Fibroblast of skin of scalp (primary cell): ENCODE data around the gene LRP1B.
"Not testable (repeated sequence)": the region's sequence is repeated elsewhere in the genome, so short reads cannot be mapped to it uniquely, and the experiment has no call there.

Experiments used
- DNase-seq: peaks from one replicate; pipeline ENCODE4 v3.0.0-alpha.2; 2013

LRP1B gene

GRCh38 chr2:140410695-140411094 is 1720.1 kb downstream of the LRP1B start:
- no peak for DNase-seq

GRCh38 chr2:140401056-140401455 is 1729.8 kb downstream of the LRP1B start:
- DNase-seq, result no peak

- DNase-seq, result peak; percentile 19
These were observed 1738.0 kb downstream of the LRP1B start for GRCh38 chr2:140392824-140393223.

DNA sequence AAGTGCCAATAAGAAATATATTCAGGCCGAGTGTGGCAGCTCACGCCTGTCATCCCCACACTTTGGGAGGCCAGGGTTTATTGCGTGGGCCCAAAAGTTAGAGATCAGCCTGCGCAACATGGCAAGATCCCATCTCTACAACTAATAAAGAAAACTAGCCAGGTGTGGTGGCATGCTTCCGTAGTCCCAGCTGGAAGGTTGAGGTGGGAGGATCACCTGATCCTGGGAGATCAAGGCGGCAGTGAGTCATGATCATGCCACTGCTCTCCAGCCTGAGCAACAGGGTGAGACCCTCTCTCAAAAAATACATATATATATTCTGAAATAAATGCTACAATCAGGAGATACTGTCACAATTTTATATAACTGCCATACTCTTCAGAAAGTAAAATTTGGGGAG is 1745.9 kb downstream of the LRP1B start:
- DNase-seq, result no peak

DNA sequence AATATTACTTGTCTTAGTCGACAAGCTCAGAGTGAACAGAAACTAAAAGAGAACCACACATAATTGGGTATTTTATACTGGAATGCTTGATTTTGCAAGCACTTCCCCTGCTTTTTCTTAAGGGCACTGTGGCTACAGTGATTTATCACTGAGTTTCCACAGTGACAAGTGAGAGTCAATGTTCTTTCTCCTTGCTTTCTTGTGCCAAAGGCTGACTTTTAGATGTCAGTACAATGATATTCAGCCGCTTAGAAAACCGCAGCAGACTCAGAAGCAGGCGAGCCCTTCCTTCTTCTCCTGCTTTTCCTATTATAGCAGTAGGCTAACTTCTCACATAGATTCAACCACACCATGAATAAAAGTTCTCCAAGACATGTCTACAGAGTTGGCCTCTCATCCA is 1747.0 kb downstream of the LRP1B start:
- no peak for DNase-seq

DNA sequence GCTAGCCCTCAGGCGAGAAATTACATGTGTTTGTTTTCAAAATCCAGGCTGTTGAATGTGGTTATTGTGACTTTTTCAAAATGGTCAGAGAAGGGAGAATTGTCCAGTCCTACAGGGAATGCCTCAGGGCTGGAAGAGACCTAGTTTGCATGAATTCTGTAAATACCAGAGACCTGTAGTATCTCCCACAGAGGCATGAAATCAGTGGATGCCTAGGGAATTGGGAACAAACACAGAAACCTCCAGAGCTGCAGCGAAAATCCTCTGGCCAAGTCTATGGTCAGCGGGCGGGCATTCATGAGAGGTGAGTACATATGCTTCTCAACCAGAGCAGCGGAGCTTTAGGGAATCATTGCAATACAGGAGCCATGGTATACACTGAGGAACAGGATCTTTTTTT is 1754.1 kb downstream of the LRP1B start:
- no peak for DNase-seq

- no peak for DNase-seq
These were observed 1767.7 kb downstream of the LRP1B start for GRCh38 chr2:140363131-140363530.

DNA sequence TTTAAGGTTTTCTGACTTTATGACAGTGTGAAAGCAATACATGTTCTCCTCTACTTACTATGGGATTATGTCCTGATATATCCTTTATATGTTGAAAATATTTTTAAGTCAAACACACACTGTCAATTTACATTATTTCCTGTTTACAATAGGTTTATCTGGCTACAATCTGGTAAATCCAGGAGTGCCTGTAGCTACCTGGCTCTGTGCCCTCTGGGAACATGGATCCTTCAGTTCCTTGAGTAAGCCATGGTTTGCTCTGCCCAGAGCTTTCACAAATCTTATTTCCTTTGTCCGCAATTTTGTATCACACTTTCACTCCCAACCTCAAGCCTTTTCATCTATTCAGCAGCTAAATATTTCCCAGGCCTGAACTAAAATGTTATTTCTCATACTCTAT is 1768.5 kb downstream of the LRP1B start:
- no peak for DNase-seq

DNA sequence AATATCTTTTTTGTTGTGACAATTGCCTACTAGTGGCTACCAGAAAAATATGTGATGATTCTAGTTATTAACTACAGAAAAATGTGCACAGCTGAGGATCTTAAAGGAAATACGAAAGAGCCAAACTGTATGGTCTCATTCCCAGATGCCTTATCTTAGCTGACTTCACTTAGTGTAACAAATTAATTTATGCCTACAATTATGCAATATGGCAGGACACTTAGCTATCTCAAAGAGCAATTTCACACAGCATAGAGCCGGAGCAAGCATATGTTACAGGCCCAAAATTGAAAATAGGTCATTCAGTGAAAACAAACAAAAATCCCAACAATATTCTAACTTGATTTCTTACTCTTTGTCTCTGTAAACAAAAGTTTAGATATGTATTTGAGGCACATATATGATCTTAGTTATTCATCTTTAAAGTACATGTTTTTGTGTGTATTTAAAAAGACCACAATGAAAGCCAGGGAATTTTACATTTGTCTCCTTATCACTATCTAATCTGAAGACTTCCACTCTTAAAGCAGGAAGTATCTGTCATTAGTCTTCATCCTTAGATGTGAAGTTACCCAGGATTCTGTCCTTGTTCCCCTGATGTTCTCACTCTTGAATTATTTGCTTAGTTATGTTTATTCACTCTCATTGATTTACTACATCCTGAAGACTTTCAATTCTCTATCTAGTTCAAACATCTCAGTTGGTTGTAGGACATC is 1771.6 kb downstream of the LRP1B start:
- DNase-seq, result peak; percentile 33

- no peak for DNase-seq
These were observed 1774.1 kb downstream of the LRP1B start for GRCh38 chr2:140356697-140357096.

- DNase-seq, result no peak
These were observed 1775.2 kb downstream of the LRP1B start for GRCh38 chr2:140355511-140356090.

DNA sequence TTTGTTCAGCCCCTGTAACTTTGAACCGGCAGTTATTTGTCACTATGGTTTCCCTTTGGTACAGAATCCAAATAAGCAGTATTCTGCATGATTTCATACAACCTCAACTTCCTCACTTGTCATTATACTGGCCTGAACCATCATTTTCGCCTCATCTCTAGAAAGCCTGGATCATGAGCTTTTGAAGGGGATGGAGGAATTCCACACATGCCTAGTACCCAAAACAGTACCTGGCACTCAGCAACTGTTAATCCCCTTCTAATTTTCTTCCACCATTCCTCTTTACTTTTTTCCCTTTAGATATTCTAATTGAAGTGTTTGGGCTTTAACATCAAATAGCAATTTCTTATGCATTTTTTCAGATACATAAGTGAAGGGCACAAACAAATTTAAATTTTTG is 1776.3 kb downstream of the LRP1B start:
- no peak for DNase-seq

GRCh38 chr2:140353541-140353940 is 1777.3 kb downstream of the LRP1B start:
- DNase-seq, result peak; percentile 91

DNA sequence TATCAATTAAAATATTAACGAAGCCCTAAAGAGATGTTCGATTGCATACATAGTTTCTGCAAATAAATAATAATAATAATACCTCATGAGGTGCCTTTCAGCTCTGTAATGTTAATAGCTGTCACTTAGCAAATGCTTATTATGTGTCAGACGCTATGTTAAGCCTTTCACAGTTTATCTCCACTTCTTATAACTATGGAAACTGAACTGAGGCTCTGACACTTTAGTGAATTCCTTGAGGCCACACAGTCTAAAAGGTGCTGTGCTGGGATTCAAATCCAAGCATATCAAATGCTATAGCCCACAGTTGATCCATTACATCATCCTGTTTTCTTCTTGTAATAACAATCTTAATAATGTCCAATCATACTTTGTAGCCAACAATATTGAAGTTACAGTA is 1779.1 kb downstream of the LRP1B start:
- no peak for DNase-seq

DNA sequence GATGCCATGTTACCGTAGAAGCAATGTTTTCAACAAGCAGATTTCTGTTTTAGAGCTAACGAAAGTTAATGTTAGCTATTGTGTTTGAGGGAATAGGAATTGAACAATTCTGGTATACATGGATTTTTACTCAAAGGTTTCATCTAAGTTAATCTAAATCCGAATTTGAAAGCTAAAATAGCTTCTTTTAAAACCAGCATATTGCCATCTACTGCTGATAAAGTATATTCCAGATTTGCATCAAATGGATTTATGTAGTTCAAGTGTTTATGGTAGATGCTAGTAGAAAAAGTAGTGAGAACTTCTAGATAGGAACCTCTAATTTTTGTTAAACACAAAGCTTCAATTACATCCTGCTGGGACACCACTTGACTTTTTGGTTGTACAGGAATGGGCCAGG is 1781.1 kb downstream of the LRP1B start:
- DNase-seq, result no peak

GRCh38 chr2:140348826-140349225 is 1782.0 kb downstream of the LRP1B start:
- DNase-seq, result no peak

DNA sequence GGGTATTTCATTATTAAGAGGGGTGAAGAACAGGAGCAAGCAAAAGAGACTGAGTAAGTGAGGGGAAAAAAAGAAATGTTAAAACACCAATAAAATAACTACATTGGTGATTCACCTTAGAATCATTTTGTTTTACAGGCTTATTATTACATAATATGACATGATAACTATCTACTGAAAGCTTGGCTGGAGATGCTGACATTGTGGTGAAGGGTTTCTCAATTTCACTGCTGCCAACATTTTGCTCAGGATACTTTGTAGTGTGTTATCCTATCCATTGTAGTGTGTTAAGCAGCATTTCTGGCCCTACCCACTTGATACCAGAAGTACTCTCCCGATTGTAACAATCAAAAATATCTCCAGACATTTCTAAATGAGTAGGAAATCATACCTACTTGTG is 1786.0 kb downstream of the LRP1B start:
- peak; percentile 36 for DNase-seq

DNA sequence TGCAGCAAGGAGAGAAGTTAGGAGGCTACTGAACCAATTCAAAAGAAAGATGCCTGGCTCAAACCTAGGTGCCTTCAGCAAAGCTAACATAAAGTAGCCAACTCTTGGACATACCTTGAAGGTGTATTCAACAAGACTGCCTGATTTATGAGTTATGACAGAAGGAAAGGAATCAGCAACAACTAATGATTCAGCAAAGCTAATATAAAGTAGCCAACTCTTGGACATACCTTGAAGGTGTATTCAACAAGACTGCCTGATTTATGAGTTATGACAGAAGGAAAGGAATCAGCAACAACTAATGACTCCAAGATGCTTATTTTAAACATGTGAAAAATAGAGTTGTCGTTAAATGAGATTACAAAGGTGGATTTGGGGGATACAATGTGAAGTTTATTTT is 1786.5 kb downstream of the LRP1B start:
- DNase-seq, result not testable (repeated sequence)

GRCh38 chr2:140338795-140339194 is 1792.0 kb downstream of the LRP1B start:
- no peak for DNase-seq

- no peak for DNase-seq
These were observed 1793.8 kb downstream of the LRP1B start for GRCh38 chr2:140337061-140337460.

DNA sequence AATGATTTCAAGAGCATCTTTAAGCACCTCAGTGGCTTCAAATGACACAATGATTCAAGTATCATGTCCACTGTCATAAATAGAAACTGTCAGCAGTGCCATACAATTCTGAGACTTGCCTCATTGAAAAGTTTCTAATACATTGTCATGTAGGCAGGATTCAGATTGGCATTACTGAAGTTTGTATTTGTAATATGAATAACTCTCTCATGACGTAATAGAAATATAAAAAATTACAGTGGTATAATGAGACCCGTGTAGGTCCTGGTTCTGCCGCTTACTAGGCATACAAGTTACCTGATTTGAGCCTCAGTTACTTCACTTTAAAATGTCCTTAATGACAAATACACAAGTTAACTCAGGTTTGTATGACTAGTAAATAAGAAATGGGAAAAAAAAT is 1814.5 kb downstream of the LRP1B start:
- DNase-seq, result no peak

- DNase-seq, result no peak
These were observed 1818.9 kb downstream of the LRP1B start for GRCh38 chr2:140311905-140312304.

- peak; percentile 19 for DNase-seq
These were observed 1822.1 kb downstream of the LRP1B start for GRCh38 chr2:140308706-140309105.

DNA sequence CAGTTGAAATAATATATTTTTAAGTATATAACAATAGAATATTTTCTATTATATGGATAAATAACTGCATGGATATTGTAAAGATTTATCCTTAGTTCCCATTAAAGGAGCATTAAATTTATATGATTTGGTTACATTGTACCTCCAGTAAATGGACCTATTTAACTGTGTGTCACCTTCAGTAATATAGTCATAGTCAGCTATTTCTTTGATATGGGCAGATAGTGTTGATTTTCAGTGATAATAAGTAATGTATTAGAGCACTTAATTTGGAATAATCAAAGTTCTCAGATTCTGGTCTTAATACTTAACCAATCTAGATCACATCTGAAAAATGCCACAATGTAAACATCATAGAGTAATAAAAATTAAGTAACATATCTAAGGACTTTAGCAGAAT is 1823.3 kb downstream of the LRP1B start:
- DNase-seq, result no peak

GRCh38 chr2:140295767-140296166 is 1835.0 kb downstream of the LRP1B start:
- DNase-seq, result no peak
